IgD-negative memory B cell (primary cell): ENCODE data around the gene NELL1. TPM values are rescaled to one million over a fixed set of nuclear protein-coding genes. Genes with fewer than 3 reads are reported as not detected.

Experiments used
- H3K27ac Mint-ChIP-seq, 3 donors: one replicate each; pipeline ENCODE4 v1.8.0; 2020 to 2022; ENCODE audit warnings: mild to moderate bottlenecking in 3 of 3, mixed read lengths in 3 of 3, moderate library complexity in 1 of 3
- H3K27me3 Mint-ChIP-seq: one replicate; pipeline ENCODE4 v1.8.0; 2021; ENCODE audit warnings: mixed read lengths
- H3K36me3 Mint-ChIP-seq: one replicate; pipeline ENCODE4 v1.8.0; 2020; ENCODE audit warnings: mild to moderate bottlenecking, mixed read lengths
- H3K4me1 Mint-ChIP-seq, 3 donors: one replicate each; pipeline ENCODE4 v1.8.0; 2020 to 2022; ENCODE audit warnings: mixed read lengths in 3 of 3, mild to moderate bottlenecking in 1 of 3
- H3K4me3 Mint-ChIP-seq, 4 donors: one replicate each; pipeline ENCODE4 v1.8.0; 2020 to 2022; ENCODE audit warnings: mild to moderate bottlenecking in 4 of 4, mixed read lengths in 4 of 4, moderate library complexity in 3 of 4
- H3K9me3 Mint-ChIP-seq, 3 donors: one replicate each; pipeline ENCODE4 v1.8.0; 2020 to 2021; ENCODE audit warnings: mixed read lengths in 3 of 3, mild to moderate bottlenecking in 1 of 3
- polyA plus RNA-seq: library from polyadenylated mRNA; unstranded; fragments of 300-500 nt; fragmentation: Illumina TruSeq; gene quantifications from one replicate; pipeline ENCODE4 v1.2.3, GENCODE V29; 2021

NELL1 gene
- polyA plus RNA-seq, 1 donor from 2014 or later = not detected

- H3K4me3 Mint-ChIP-seq = no peak overlapping the region
Measured at GRCh38 chr11:21514316-21514715, 844.9 kb downstream of the NELL1 start.

GRCh38 chr11:21520244-21520643 is 850.9 kb downstream of the NELL1 start:
- peaks cover 3 to 6% (median 4%) of the 10 kb centered on the region in 3 donors for H3K9me3 Mint-ChIP-seq
- no peaks in the 10 kb centered on the region for H3K4me1 Mint-ChIP-seq
- no peak overlapping the region for H3K27ac Mint-ChIP-seq
- H3K36me3 Mint-ChIP-seq = no peaks in the 10 kb centered on the region
- H3K4me3 Mint-ChIP-seq = no peak overlapping the region
- no peaks in the 10 kb centered on the region for H3K27me3 Mint-ChIP-seq

More at GRCh38 chr11:21514316-21514715, 844.9 kb downstream of the NELL1 start:
- H3K27me3 Mint-ChIP-seq = no peaks in the 10 kb centered on the region
- H3K9me3 Mint-ChIP-seq = peaks cover 0 to 4% (median 4%) of the 10 kb centered on the region in 3 donors
- no peaks in the 10 kb centered on the region for H3K4me1 Mint-ChIP-seq
- no peak overlapping the region for H3K27ac Mint-ChIP-seq
- H3K36me3 Mint-ChIP-seq = no peaks in the 10 kb centered on the region

- no peaks in the 10 kb centered on the region for H3K4me1 Mint-ChIP-seq
- H3K9me3 Mint-ChIP-seq = peaks cover 0 to 18% (median 6%) of the 10 kb centered on the region in 3 donors
- H3K27me3 Mint-ChIP-seq = no peaks in the 10 kb centered on the region
- H3K36me3 Mint-ChIP-seq = no peaks in the 10 kb centered on the region
- no peak overlapping the region for H3K4me3 Mint-ChIP-seq
- no peak overlapping the region for H3K27ac Mint-ChIP-seq
Measured at GRCh38 chr11:21529187-21529586, 859.8 kb downstream of the NELL1 start.

GRCh38 chr11:21534288-21534687 is 864.9 kb downstream of the NELL1 start:
- H3K9me3 Mint-ChIP-seq = peaks cover 0 to 4% (median 0%) of the 10 kb centered on the region in 3 donors
- H3K4me1 Mint-ChIP-seq = no peaks in the 10 kb centered on the region
- H3K36me3 Mint-ChIP-seq = no peaks in the 10 kb centered on the region
- no peaks in the 10 kb centered on the region for H3K27me3 Mint-ChIP-seq
- no peak overlapping the region for H3K4me3 Mint-ChIP-seq
- no peak overlapping the region for H3K27ac Mint-ChIP-seq

- Mint-ChIP-seq H3K4me1 (no peaks in the 10 kb centered on the region), H3K27ac (no peak overlapping the region), H3K4me3 (no peak overlapping the region), H3K9me3 (peaks cover 0 to 7% (median 0%) of the 10 kb centered on the region in 3 donors), H3K27me3 (no peaks in the 10 kb centered on the region), H3K36me3 (no peaks in the 10 kb centered on the region)
Measured at GRCh38 chr11:21537980-21538379, 868.6 kb downstream of the NELL1 start.

GRCh38 chr11:21541187-21541751 is 871.9 kb downstream of the NELL1 start:
- Mint-ChIP-seq H3K36me3 (no peaks in the 10 kb centered on the region), H3K9me3 (peaks cover 0 to 10% (median 0%) of the 10 kb centered on the region in 3 donors), H3K4me3 (no peak overlapping the region), H3K27ac (no peak overlapping the region), H3K27me3 (no peaks in the 10 kb centered on the region), H3K4me1 (no peaks in the 10 kb centered on the region)

GRCh38 chr11:21543901-21544300 is 874.5 kb downstream of the NELL1 start:
- Mint-ChIP-seq H3K27ac (no peak overlapping the region), H3K27me3 (no peaks in the 10 kb centered on the region), H3K4me3 (peak overlapping the region in 1 of 4 donors; percentile 51), H3K9me3 (peaks cover 2 to 10% (median 5%) of the 10 kb centered on the region in 3 donors), H3K4me1 (no peaks in the 10 kb centered on the region), H3K36me3 (no peaks in the 10 kb centered on the region)

- no peak overlapping the region for H3K27ac Mint-ChIP-seq
- peaks cover 2 to 10% (median 5%) of the 10 kb centered on the region in 3 donors for H3K9me3 Mint-ChIP-seq
- no peaks in the 10 kb centered on the region for H3K4me1 Mint-ChIP-seq
- no peaks in the 10 kb centered on the region for H3K36me3 Mint-ChIP-seq
- H3K27me3 Mint-ChIP-seq = no peaks in the 10 kb centered on the region
- no peak overlapping the region for H3K4me3 Mint-ChIP-seq
Measured at GRCh38 chr11:21545699-21546098, 876.3 kb downstream of the NELL1 start.

GRCh38 chr11:21546703-21547102 is 877.3 kb downstream of the NELL1 start:
- H3K27ac Mint-ChIP-seq = no peak overlapping the region
- H3K4me3 Mint-ChIP-seq = no peak overlapping the region
- H3K9me3 Mint-ChIP-seq = peaks cover 2 to 10% (median 5%) of the 10 kb centered on the region in 3 donors
- H3K36me3 Mint-ChIP-seq = no peaks in the 10 kb centered on the region
- no peaks in the 10 kb centered on the region for H3K27me3 Mint-ChIP-seq
- no peaks in the 10 kb centered on the region for H3K4me1 Mint-ChIP-seq

GRCh38 chr11:21552911-21553310 is 883.5 kb downstream of the NELL1 start:
- Mint-ChIP-seq H3K27ac (no peak overlapping the region), H3K9me3 (peaks cover under 1 to 4% (median 2%) of the 10 kb centered on the region in 3 donors), H3K36me3 (no peaks in the 10 kb centered on the region), H3K27me3 (no peaks in the 10 kb centered on the region), H3K4me1 (peaks cover 0 to 2% (median 0%) of the 10 kb centered on the region in 3 donors), H3K4me3 (no peak overlapping the region)

- no peaks in the 10 kb centered on the region for H3K27me3 Mint-ChIP-seq
- peaks cover 0 to 2% (median 0%) of the 10 kb centered on the region in 3 donors for H3K4me1 Mint-ChIP-seq
- no peak overlapping the region for H3K4me3 Mint-ChIP-seq
- H3K27ac Mint-ChIP-seq = no peak overlapping the region
- H3K9me3 Mint-ChIP-seq = peaks cover 0 to 4% (median 0%) of the 10 kb centered on the region in 3 donors
- no peaks in the 10 kb centered on the region for H3K36me3 Mint-ChIP-seq
Measured at GRCh38 chr11:21553795-21554194, 884.4 kb downstream of the NELL1 start.

- no peak overlapping the region for H3K27ac Mint-ChIP-seq
- H3K4me3 Mint-ChIP-seq = no peak overlapping the region
- peaks cover 0 to 2% (median 0%) of the 10 kb centered on the region in 3 donors for H3K4me1 Mint-ChIP-seq
- peaks cover 0 to 4% (median 0%) of the 10 kb centered on the region in 3 donors for H3K9me3 Mint-ChIP-seq
- H3K27me3 Mint-ChIP-seq = no peaks in the 10 kb centered on the region
- H3K36me3 Mint-ChIP-seq = no peaks in the 10 kb centered on the region
Measured at GRCh38 chr11:21554284-21554683, 884.9 kb downstream of the NELL1 start.

- no peaks in the 10 kb centered on the region for H3K36me3 Mint-ChIP-seq
- H3K9me3 Mint-ChIP-seq = peaks cover 0 to 4% (median 0%) of the 10 kb centered on the region in 3 donors
- H3K4me3 Mint-ChIP-seq = no peak overlapping the region
- H3K27me3 Mint-ChIP-seq = no peaks in the 10 kb centered on the region
- no peak overlapping the region for H3K27ac Mint-ChIP-seq
- H3K4me1 Mint-ChIP-seq = peaks cover 0 to 2% (median 0%) of the 10 kb centered on the region in 3 donors
Measured at GRCh38 chr11:21556926-21557325, 887.5 kb downstream of the NELL1 start.

- Mint-ChIP-seq H3K27me3 (no peaks in the 10 kb centered on the region), H3K36me3 (no peaks in the 10 kb centered on the region), H3K9me3 (peaks cover 3 to 4% (median 3%) of the 10 kb centered on the region in 3 donors), H3K4me3 (no peak overlapping the region), H3K27ac (no peak overlapping the region), H3K4me1 (peaks cover 0 to 2% (median 0%) of the 10 kb centered on the region in 3 donors)
Measured at GRCh38 chr11:21560466-21560975, 891.1 kb downstream of the NELL1 start.

- Mint-ChIP-seq H3K27me3 (no peaks in the 10 kb centered on the region), H3K4me3 (no peak overlapping the region), H3K4me1 (no peaks in the 10 kb centered on the region), H3K36me3 (no peaks in the 10 kb centered on the region), H3K27ac (no peak overlapping the region), H3K9me3 (peaks cover 3 to 5% (median 4%) of the 10 kb centered on the region in 3 donors)
Measured at GRCh38 chr11:21561581-21561980, 892.2 kb downstream of the NELL1 start.

GRCh38 chr11:21564095-21564494 is 894.7 kb downstream of the NELL1 start:
- H3K27ac Mint-ChIP-seq = no peak overlapping the region
- no peak overlapping the region for H3K4me3 Mint-ChIP-seq
- H3K9me3 Mint-ChIP-seq = peaks cover 3 to 7% (median 5%) of the 10 kb centered on the region in 3 donors
- no peaks in the 10 kb centered on the region for H3K4me1 Mint-ChIP-seq
- H3K36me3 Mint-ChIP-seq = no peaks in the 10 kb centered on the region
- H3K27me3 Mint-ChIP-seq = no peaks in the 10 kb centered on the region
